M059J (cell line): ENCODE results near the gene ATP2C2. TPM values are rescaled to one million over a fixed set of nuclear protein-coding genes. Genes with fewer than 3 reads are reported as not detected.
"Not testable (repeated sequence)": the region's sequence is repeated elsewhere in the genome, so short reads cannot be mapped to it uniquely, and the experiment has no call there.

ENCODE experiments used
- DNase-seq: peaks from one replicate; pipeline ENCODE4 v3.0.0-alpha.2; 2012; ENCODE audit warnings: low read depth
- total RNA-seq: library from RNA; depleted of rRNA; stranded (reverse); fragments of >200 nt; shearing (Covaris generic); gene quantifications from 2 replicates; pipeline ENCODE4 v1.2.3, GENCODE V29; 2014; rRNA removed

Gene ATP2C2
- total RNA-seq = 0.07 TPM in 1 of 2 replicates, not detected in the other

GRCh38 chr16:84368308-84368996, at the start of gene ATP2C2:
TSS of gene ATP2C2 (plus strand) at chr16:84368538. CDS start at chr16:84368616, 78 bp downstream.
- no peak for DNase-seq

GRCh38 chr16:84319146-84319760, 49.1 kb upstream of the ATP2C2 start:
- no peak for DNase-seq

- DNase-seq = no peak
These were observed 47.8 kb upstream of the ATP2C2 start for GRCh38 chr16:84320511-84320910.

- no peak for DNase-seq
These were observed 46.4 kb upstream of the ATP2C2 start for GRCh38 chr16:84321932-84322331.

- DNase-seq = no peak
These were observed 45.6 kb upstream of the ATP2C2 start for GRCh38 chr16:84322749-84323148.

GRCh38 chr16:84323606-84324005, 44.7 kb upstream of the ATP2C2 start:
- peak; percentile 27 for DNase-seq

- DNase-seq = peak; percentile 53
These were observed 43.7 kb upstream of the ATP2C2 start for GRCh38 chr16:84324434-84325262.

GRCh38 chr16:84326545-84326944, 41.8 kb upstream of the ATP2C2 start:
- DNase-seq = no peak

GRCh38 chr16:84327926-84328505, 40.3 kb upstream of the ATP2C2 start:
- no peak for DNase-seq

- no peak for DNase-seq
These were observed 39.3 kb upstream of the ATP2C2 start for GRCh38 chr16:84329016-84329415.

- no peak for DNase-seq
These were observed 38.3 kb upstream of the ATP2C2 start for GRCh38 chr16:84329843-84330684.

GRCh38 chr16:84330685-84331050, 37.7 kb upstream of the ATP2C2 start:
- no peak for DNase-seq

- peak; percentile 85 for DNase-seq
These were observed 36.1 kb upstream of the ATP2C2 start for GRCh38 chr16:84331998-84332780.

GRCh38 chr16:84332975-84333684, 35.2 kb upstream of the ATP2C2 start:
- DNase-seq = peak; percentile 64

GRCh38 chr16:84334058-84334457, 34.3 kb upstream of the ATP2C2 start:
- DNase-seq = no peak

GRCh38 chr16:84334482-84334881, 33.9 kb upstream of the ATP2C2 start:
- DNase-seq = no peak

GRCh38 chr16:84337236-84337635, 31.1 kb upstream of the ATP2C2 start:
- not testable (repeated sequence) for DNase-seq

GRCh38 chr16:84339311-84339710, 29.0 kb upstream of the ATP2C2 start:
- no peak for DNase-seq

GRCh38 chr16:84339766-84340165, 28.6 kb upstream of the ATP2C2 start:
- DNase-seq = no peak
